ENCODE measurements around the gene PLSCR4.

- TF ChIP-seq CTCF (IDR thresholded peaks at IDR 0.05) (no peak), POLR2AphosphoS5 (IDR thresholded peaks at IDR 0.05; ENCODE audit: insufficient read depth in 1 of 2, low read depth in 1 of 2) (no peak), POLR2A (IDR thresholded peaks at IDR 0.05) (no peak)
Measured at GRCh38 chr3:146164971-146165769, 85.7 kb downstream of the PLSCR4 start.

All from vagina (tissue), 2 donors.